ENCODE measurements around the gene FLT3LG.

Gene FLT3LG

GRCh38 chr19:49489601-49490167, 15.7 kb downstream of the FLT3LG start:
- no peak for DNase-seq (ENCODE audit: low spot score)

- DNase-seq (ENCODE audit: low spot score) = no peak
These were observed 16.4 kb downstream of the FLT3LG start for GRCh38 chr19:49490287-49491029.

- no peak for DNase-seq (ENCODE audit: low spot score)
These were observed 17.2 kb downstream of the FLT3LG start for GRCh38 chr19:49491030-49491803.

GRCh38 chr19:49491804-49492572, 18.0 kb downstream of the FLT3LG start:
- DNase-seq (ENCODE audit: low spot score) = no peak

- peak; percentile 57 for DNase-seq (ENCODE audit: low spot score)
These were observed 18.8 kb downstream of the FLT3LG start for GRCh38 chr19:49492573-49493405.

- no peak for DNase-seq (ENCODE audit: low spot score)
These were observed 22.6 kb downstream of the FLT3LG start for GRCh38 chr19:49496574-49497008.

- DNase-seq (ENCODE audit: low spot score) = peak; percentile 63
These were observed 23.2 kb downstream of the FLT3LG start for GRCh38 chr19:49497047-49497788.

- DNase-seq (ENCODE audit: low spot score) = no peak
These were observed 23.7 kb downstream of the FLT3LG start for GRCh38 chr19:49497789-49498103.

GRCh38 chr19:49498475-49498874, 24.5 kb downstream of the FLT3LG start:
- no peak for DNase-seq (ENCODE audit: low spot score)

- DNase-seq (ENCODE audit: low spot score) = no peak
These were observed 25.1 kb downstream of the FLT3LG start for GRCh38 chr19:49499030-49499670.

GRCh38 chr19:49502866-49503581, 29.0 kb downstream of the FLT3LG start:
- no peak for DNase-seq (ENCODE audit: low spot score)

GRCh38 chr19:49503582-49503962, 29.6 kb downstream of the FLT3LG start:
- DNase-seq (ENCODE audit: low spot score) = no peak

- no peak for DNase-seq (ENCODE audit: low spot score)
These were observed 32.6 kb downstream of the FLT3LG start for GRCh38 chr19:49506575-49507105.

- DNase-seq (ENCODE audit: low spot score) = no peak
These were observed 33.9 kb downstream of the FLT3LG start for GRCh38 chr19:49507803-49508494.

- no peak for DNase-seq (ENCODE audit: low spot score)
These were observed 39.1 kb downstream of the FLT3LG start for GRCh38 chr19:49512970-49513745.

GRCh38 chr19:49513746-49514118, 39.7 kb downstream of the FLT3LG start:
- DNase-seq (ENCODE audit: low spot score) = no peak

GRCh38 chr19:49514151-49514550, 40.1 kb downstream of the FLT3LG start:
- DNase-seq (ENCODE audit: low spot score) = no peak

- DNase-seq (ENCODE audit: low spot score) = no peak
These were observed 41.8 kb downstream of the FLT3LG start for GRCh38 chr19:49515767-49516166.

Data from LoVo (cell line).